ENCODE measurements around the gene SYNM. TPM values are rescaled to one million over a fixed set of nuclear protein-coding genes. Genes with fewer than 3 reads are reported as not detected.

Gene SYNM
- total RNA-seq, 1 experiment from 2014 or later = 1.9 TPM

GRCh38 chr15:99110093-99110492, 5.2 kb downstream of the SYNM start:
- H3K9ac ChIP-seq (ENCODE audit: extremely low read depth, insufficient read length, low read length) = no peak overlapping the region
- no peak overlapping the region for H2BK15ac ChIP-seq (ENCODE audit: low read depth, low read length)
- no peak overlapping the region for H3K4me2 ChIP-seq (ENCODE audit: insufficient read depth, insufficient read length, low read length)
- H4K20me1 ChIP-seq (ENCODE audit: control insufficient read depth, insufficient read depth, insufficient read length) = peaks cover 3% of the 10 kb centered on the region
- no peaks in the 10 kb centered on the region for H3K79me1 ChIP-seq (ENCODE audit: insufficient read depth, low read depth, low read length, poor library complexity, severe bottlenecking)
- no peak overlapping the region for H3K27ac Mint-ChIP-seq
- no peaks in the 10 kb centered on the region for H3K23me2 ChIP-seq (ENCODE audit: insufficient read length, low read depth, low read length, poor library complexity, severe bottlenecking)
- H4K5ac ChIP-seq (ENCODE audit: insufficient read length, low read depth, low read length) = no peak overlapping the region
- no peak overlapping the region for H3K56ac ChIP-seq (ENCODE audit: insufficient read length, low read depth, low read length)
- H3K79me2 ChIP-seq (ENCODE audit: insufficient read depth, low read length) = no peaks in the 10 kb centered on the region
- no peak overlapping the region for H3K4ac ChIP-seq (ENCODE audit: low read depth, low read length)
- H3K36me3 Mint-ChIP-seq (ENCODE audit: insufficient read depth in 1 of 3, low read depth in 3 of 3) = peaks cover 0 to 5% (median 0%) of the 10 kb centered on the region in 3 experiments; a peak in 3 of 7 replicates
- no peak overlapping the region for H2BK5ac ChIP-seq (ENCODE audit: insufficient read length, low read length)
- no peak overlapping the region for H3K27ac ChIP-seq (ENCODE audit: insufficient read length, low read depth, low read length)
- no CpG with 5 or more reads among the region's 12 CpGs for WGBS (ENCODE audit: extremely low coverage, insufficient read length, low lambda C conversion rate)
- H3K23ac ChIP-seq (ENCODE audit: insufficient read length, low read depth, low read length) = no peak overlapping the region
- H3K4me1 Mint-ChIP-seq = peaks cover 0 to 6% of the 10 kb centered on the region in 2 experiments; a peak in 2 of 4 replicates
- peaks cover 36% of the 10 kb centered on the region for H3K27me3 Mint-ChIP-seq (ENCODE audit: low read depth)
- H2BK12ac ChIP-seq (ENCODE audit: insufficient read length, low read depth, low read length) = no peak overlapping the region
- H3K14ac ChIP-seq (ENCODE audit: insufficient read depth, low read length) = no peak overlapping the region
- H3K9me3 ChIP-seq (ENCODE audit: control insufficient read depth, low read depth, low read length) = no peaks in the 10 kb centered on the region
- no peak overlapping the region for H2BK120ac ChIP-seq (ENCODE audit: low read depth, low read length, poor library complexity, severe bottlenecking)
- H3K27me3 ChIP-seq (ENCODE audit: insufficient read depth, low read length) = peaks cover 17% of the 10 kb centered on the region
- no peak overlapping the region for H2BK20ac ChIP-seq (ENCODE audit: low read depth, low read length, poor library complexity, severe bottlenecking)
- H3K18ac ChIP-seq (ENCODE audit: insufficient read length, low read depth, low read length) = no peak overlapping the region
- no peak overlapping the region for H4K8ac ChIP-seq (replicated peaks; ENCODE audit: insufficient read length, low read depth, low read length)
- H2AFZ ChIP-seq (ENCODE audit: low read length) = no peak overlapping the region
- no peak overlapping the region for H3K4me3 Mint-ChIP-seq
- no peaks in the 10 kb centered on the region for H3K4me1 ChIP-seq (ENCODE audit: insufficient read depth, low read length)
- no peak for TF ChIP-seq CTCF (conservative IDR thresholded peaks at IDR 0.05)
- no peak overlapping the region for H4K91ac ChIP-seq (ENCODE audit: insufficient read length, low read depth, low read length)
- no peaks in the 10 kb centered on the region; a peak in 1 of 5 replicates for H3K9me3 Mint-ChIP-seq
- no peak for DNase-seq
- H3T11ph ChIP-seq (ENCODE audit: low read length) = no peak overlapping the region
- H2AK5ac ChIP-seq (ENCODE audit: insufficient read length, low read length) = no peak overlapping the region

Data from H9 (cell line).